ENCODE results near the gene ATRNL1.

The ATRNL1 gene

DNA sequence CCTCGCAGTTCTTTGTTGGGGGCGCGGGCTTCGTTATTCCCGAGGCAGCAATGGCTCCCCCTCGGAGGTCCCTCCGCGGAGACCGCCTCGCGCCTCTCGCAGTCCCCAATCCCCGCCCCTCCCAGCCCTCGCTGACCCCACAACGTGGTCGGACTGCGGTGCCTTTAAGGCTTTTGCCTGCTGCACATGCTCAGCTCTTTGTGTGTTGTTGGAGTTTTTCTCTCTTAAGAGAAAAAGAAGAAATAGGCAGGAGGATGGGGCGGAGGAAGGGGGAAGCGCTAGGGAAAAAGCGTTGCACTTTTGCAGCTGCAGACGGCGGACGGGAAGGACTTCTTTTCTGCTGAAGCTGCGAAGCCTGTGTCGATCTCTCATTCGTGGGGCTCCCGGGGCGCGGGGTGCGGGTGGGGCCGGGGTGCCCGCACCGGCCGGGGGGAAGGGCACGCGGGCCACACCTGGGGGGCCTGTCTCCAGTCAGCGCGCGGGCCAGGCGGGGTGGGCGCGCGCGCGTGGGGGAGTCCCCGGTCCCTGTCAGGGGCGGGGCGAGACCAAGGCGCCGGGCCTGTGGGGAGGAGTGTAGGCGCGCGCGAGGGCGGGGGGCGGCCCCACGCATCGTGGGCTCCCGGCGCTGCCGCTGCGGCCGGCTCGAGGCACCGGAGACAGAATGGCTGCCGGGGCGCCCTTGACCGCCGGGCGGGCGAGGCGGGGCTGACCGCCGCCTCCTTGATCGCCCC is 445 bp upstream of the ATRNL1 start:
- peak overlapping the region; percentile 83 for H3K4ac ChIP-seq (ENCODE audit: low read depth, low read length)
- H2AK5ac ChIP-seq (ENCODE audit: low read length), result no peak overlapping the region
- WGBS (ENCODE audit: extremely low coverage, insufficient coverage, low lambda C conversion rate), result no CpG with 5 or more reads among the region's 75 CpGs
- no peak overlapping the region for H2BK15ac ChIP-seq (replicated peaks; ENCODE audit: low read depth)
- peak overlapping the region; percentile 61 for H3K9ac ChIP-seq (ENCODE audit: low read length)
- H4K5ac ChIP-seq (ENCODE audit: low read length), result no peak overlapping the region
- H3K27ac ChIP-seq (ENCODE audit: low read depth, low read length), result peak overlapping the region; percentile 83
- peak; percentile 83 for DNase-seq
- peaks cover 2% of the 10 kb centered on the region for H3K79me1 ChIP-seq (ENCODE audit: low read length)
- H4K8ac ChIP-seq (ENCODE audit: low read depth, low read length), result peak overlapping the region; percentile 87
- H3K36me3 ChIP-seq (ENCODE audit: control insufficient read depth, insufficient read depth, low read length), result no peaks in the 10 kb centered on the region
- peak overlapping the region; percentile 94 for H3K56ac ChIP-seq (ENCODE audit: low read length)
- no peaks in the 10 kb centered on the region for H3K27me3 ChIP-seq (ENCODE audit: insufficient read depth, low read length, poor library complexity)
- peak overlapping the region; percentile 79 for H3K18ac ChIP-seq (ENCODE audit: low read length)
- H3K79me2 ChIP-seq (ENCODE audit: control insufficient read depth, insufficient read depth, low read length), result no peaks in the 10 kb centered on the region
- H3K23ac ChIP-seq (ENCODE audit: low read length), result no peak overlapping the region
- peak overlapping the region; percentile 46 for H2BK120ac ChIP-seq (ENCODE audit: low read depth, low read length)
- H2BK5ac ChIP-seq (ENCODE audit: low read length), result peak overlapping the region; percentile 73
- peak overlapping the region; percentile 81 for H3K4me3 ChIP-seq (ENCODE audit: low read length)
- peak overlapping the region; percentile 84 for H3K4me2 ChIP-seq (ENCODE audit: low read length)
- H3K4me1 ChIP-seq (ENCODE audit: control insufficient read depth, low read depth, low read length), result peaks cover 2% of the 10 kb centered on the region

DNA sequence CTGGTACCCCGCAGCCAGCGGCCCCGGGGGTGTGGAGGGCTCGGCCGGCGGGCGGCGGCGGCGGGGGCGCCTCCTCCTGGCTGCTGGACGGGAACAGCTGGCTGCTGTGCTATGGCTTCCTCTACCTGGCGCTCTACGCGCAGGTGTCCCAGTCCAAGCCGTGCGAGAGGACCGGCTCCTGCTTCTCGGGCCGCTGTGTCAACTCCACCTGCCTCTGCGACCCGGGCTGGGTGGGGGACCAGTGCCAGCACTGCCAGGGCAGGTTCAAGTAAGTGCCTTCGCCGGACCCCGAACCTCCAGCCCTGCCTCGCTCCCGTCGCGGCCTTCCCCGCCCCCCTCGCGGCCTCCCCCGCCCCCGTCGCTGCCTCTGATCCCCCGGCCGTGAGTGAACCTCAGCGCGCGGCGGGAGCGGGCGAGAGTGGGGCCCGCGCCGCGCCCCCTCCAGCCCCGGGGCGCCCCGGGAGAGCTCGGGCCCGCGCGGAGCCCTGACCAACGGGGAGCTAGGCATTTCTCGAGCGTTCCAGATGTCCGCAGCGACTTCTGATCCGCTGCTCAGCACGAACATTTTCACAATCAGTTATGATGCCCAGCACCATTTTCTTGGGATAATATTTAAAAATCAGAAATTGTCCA is 727 bp downstream of the ATRNL1 start:
- no peaks in the 10 kb centered on the region for H3K79me2 ChIP-seq (ENCODE audit: control insufficient read depth, insufficient read depth, low read length)
- H2BK15ac ChIP-seq (replicated peaks; ENCODE audit: low read depth), result no peak overlapping the region
- peak overlapping the region; percentile 81 for H3K4me3 ChIP-seq (ENCODE audit: low read length)
- DNase-seq, result peak; percentile 71
- peak overlapping the region; percentile 79 for H3K18ac ChIP-seq (ENCODE audit: low read length)
- H3K23ac ChIP-seq (ENCODE audit: low read length), result peak overlapping the region; percentile 18
- H3K79me1 ChIP-seq (ENCODE audit: low read length), result peaks cover 2% of the 10 kb centered on the region
- peak overlapping the region; percentile 94 for H3K56ac ChIP-seq (ENCODE audit: low read length)
- no peak overlapping the region for H2BK120ac ChIP-seq (ENCODE audit: low read depth, low read length)
- H3K36me3 ChIP-seq (ENCODE audit: control insufficient read depth, insufficient read depth, low read length), result no peaks in the 10 kb centered on the region
- H3K4me2 ChIP-seq (ENCODE audit: low read length), result peak overlapping the region; percentile 73
- H3K4ac ChIP-seq (ENCODE audit: low read depth, low read length), result no peak overlapping the region
- H4K5ac ChIP-seq (ENCODE audit: low read length), result no peak overlapping the region
- no CpG with 5 or more reads among the region's 61 CpGs for WGBS (ENCODE audit: extremely low coverage, insufficient coverage, low lambda C conversion rate)
- no peaks in the 10 kb centered on the region for H3K27me3 ChIP-seq (ENCODE audit: insufficient read depth, low read length, poor library complexity)
- no peak overlapping the region for H4K8ac ChIP-seq (ENCODE audit: low read depth, low read length)
- no peak overlapping the region for H2BK5ac ChIP-seq (ENCODE audit: low read length)
- no peak overlapping the region for H3K27ac ChIP-seq (ENCODE audit: low read depth, low read length)
- no peak overlapping the region for H2AK5ac ChIP-seq (ENCODE audit: low read length)
- H3K9ac ChIP-seq (ENCODE audit: low read length), result peak overlapping the region; percentile 61
- peaks cover 2% of the 10 kb centered on the region for H3K4me1 ChIP-seq (ENCODE audit: control insufficient read depth, low read depth, low read length)

DNA sequence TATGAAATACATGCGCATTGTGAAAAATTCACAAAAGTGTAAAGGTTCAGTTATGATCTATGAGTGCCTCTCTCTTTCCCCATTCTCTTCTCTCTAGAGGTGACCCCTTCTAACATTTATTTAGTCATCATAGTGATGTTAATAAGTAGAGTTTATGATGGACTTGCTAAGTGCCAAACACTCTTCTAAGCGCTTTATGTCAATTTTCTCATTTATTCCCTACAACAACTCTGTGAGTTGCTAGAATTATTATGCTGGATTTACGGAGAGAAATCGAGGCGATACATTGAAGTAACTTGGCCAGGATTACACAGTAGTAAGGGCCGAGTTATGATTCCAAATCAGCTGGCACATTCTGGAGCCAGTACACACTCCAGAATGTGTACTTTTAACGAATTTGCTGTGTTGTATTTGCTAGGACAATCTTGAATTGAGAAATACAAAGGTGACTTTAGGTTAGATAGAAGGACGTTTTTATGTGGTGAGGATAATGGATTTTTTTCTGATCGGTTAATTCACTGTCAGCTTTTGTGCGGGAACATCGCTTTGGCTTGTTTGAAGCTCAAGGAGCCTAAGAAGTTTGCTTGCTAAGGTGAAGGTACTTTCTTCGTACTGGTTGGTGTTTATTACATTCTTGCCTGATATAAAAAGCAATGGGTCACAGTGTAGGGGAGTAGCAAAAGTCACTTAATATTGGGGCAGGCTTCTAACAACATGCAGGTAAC is 1.4 kb downstream of the ATRNL1 start:
- Histone ChIP-seq H3K79me1 (ENCODE audit: low read length) (peaks cover 2% of the 10 kb centered on the region), H3K18ac (ENCODE audit: low read length) (no peak overlapping the region), H3K4ac (ENCODE audit: low read depth, low read length) (no peak overlapping the region), H3K4me1 (ENCODE audit: control insufficient read depth, low read depth, low read length) (peaks cover 2% of the 10 kb centered on the region), H2AK5ac (ENCODE audit: low read length) (no peak overlapping the region), H3K9ac (ENCODE audit: low read length) (peak overlapping the region; percentile 60), H3K56ac (ENCODE audit: low read length) (peak overlapping the region; percentile 78), H3K23ac (ENCODE audit: low read length) (no peak overlapping the region), H3K36me3 (ENCODE audit: control insufficient read depth, insufficient read depth, low read length) (no peaks in the 10 kb centered on the region), H3K27ac (ENCODE audit: low read depth, low read length) (no peak overlapping the region), H3K27me3 (ENCODE audit: insufficient read depth, low read length, poor library complexity) (no peaks in the 10 kb centered on the region), H2BK15ac (replicated peaks; ENCODE audit: low read depth) (no peak overlapping the region), H2BK5ac (ENCODE audit: low read length) (no peak overlapping the region), H2BK120ac (ENCODE audit: low read depth, low read length) (no peak overlapping the region), H4K5ac (ENCODE audit: low read length) (no peak overlapping the region), H4K8ac (ENCODE audit: low read depth, low read length) (no peak overlapping the region), H3K79me2 (ENCODE audit: control insufficient read depth, insufficient read depth, low read length) (no peaks in the 10 kb centered on the region), H3K4me3 (ENCODE audit: low read length) (peak overlapping the region; percentile 48), H3K4me2 (ENCODE audit: low read length) (peak overlapping the region; percentile 45)
- DNase-seq, result no peak
- 100% methylated on average over 1 of the region's 12 CpGs for WGBS (ENCODE audit: extremely low coverage, insufficient coverage, low lambda C conversion rate)

DNA sequence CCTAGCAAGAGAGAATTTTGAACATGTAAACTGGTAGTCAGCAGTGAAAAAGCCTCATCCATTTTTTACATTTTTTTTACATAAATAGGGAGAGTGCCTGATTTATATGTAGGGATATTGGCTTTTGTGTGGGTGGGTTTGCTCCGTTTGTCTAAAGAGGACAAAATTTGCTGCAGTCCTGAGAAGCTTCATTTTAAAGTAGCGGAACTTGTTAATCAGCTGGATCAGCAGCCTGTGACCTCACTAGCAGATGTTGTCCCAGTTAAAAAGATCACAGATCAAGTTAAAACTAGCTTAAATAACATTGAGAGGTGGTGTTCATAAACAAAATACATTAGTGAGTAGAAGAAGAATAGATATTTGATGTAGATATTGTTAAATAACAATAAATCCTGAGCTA is 2.6 kb downstream of the ATRNL1 start:
- H3K79me1 ChIP-seq (ENCODE audit: low read length), result peaks cover 2% of the 10 kb centered on the region
- no CpG with 5 or more reads among the region's 2 CpGs for WGBS (ENCODE audit: extremely low coverage, insufficient coverage, low lambda C conversion rate)
- no peak overlapping the region for H3K56ac ChIP-seq (ENCODE audit: low read length)
- no peak overlapping the region for H2BK120ac ChIP-seq (ENCODE audit: low read depth, low read length)
- H2AK5ac ChIP-seq (ENCODE audit: low read length), result no peak overlapping the region
- no peaks in the 10 kb centered on the region for H3K27me3 ChIP-seq (ENCODE audit: insufficient read depth, low read length, poor library complexity)
- H3K9ac ChIP-seq (ENCODE audit: low read length), result no peak overlapping the region
- no peak for DNase-seq
- H3K36me3 ChIP-seq (ENCODE audit: control insufficient read depth, insufficient read depth, low read length), result no peaks in the 10 kb centered on the region
- no peak overlapping the region for H3K4me2 ChIP-seq (ENCODE audit: low read length)
- H3K4me3 ChIP-seq (ENCODE audit: low read length), result no peak overlapping the region
- no peak overlapping the region for H4K5ac ChIP-seq (ENCODE audit: low read length)
- no peak overlapping the region for H3K4ac ChIP-seq (ENCODE audit: low read depth, low read length)
- no peak overlapping the region for H2BK15ac ChIP-seq (replicated peaks; ENCODE audit: low read depth)
- peaks cover 2% of the 10 kb centered on the region for H3K79me2 ChIP-seq (ENCODE audit: control insufficient read depth, insufficient read depth, low read length)
- no peak overlapping the region for H3K27ac ChIP-seq (ENCODE audit: low read depth, low read length)
- H2BK5ac ChIP-seq (ENCODE audit: low read length), result no peak overlapping the region
- H3K4me1 ChIP-seq (ENCODE audit: control insufficient read depth, low read depth, low read length), result peaks cover 2% of the 10 kb centered on the region
- H3K23ac ChIP-seq (ENCODE audit: low read length), result no peak overlapping the region
- no peak overlapping the region for H3K18ac ChIP-seq (ENCODE audit: low read length)
- no peak overlapping the region for H4K8ac ChIP-seq (ENCODE audit: low read depth, low read length)

DNA sequence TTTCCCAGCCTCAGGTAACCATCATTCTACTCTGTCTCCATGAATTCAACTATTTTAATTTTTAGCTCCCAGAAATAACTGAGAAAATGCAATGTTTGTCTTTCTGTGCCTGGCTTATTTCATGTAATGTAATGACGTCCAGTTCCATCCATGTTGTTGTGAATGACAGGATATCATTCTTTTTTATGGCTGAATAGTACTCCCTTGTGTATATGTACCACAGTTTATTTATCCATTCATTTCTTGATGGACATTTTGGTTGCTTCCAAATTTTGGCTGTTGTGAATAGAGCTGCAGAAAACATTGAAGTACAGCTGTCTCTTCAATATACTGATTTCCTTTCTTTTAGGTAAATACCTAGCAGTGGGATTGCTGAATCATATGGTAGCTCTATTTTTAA is 10.5 kb downstream of the ATRNL1 start:
- H3K4me2 ChIP-seq (ENCODE audit: low read length), result no peak overlapping the region
- no peak overlapping the region for H2BK15ac ChIP-seq (replicated peaks; ENCODE audit: low read depth)
- no peak overlapping the region for H4K8ac ChIP-seq (ENCODE audit: low read depth, low read length)
- no peak overlapping the region for H3K9ac ChIP-seq (ENCODE audit: low read length)
- no peak for DNase-seq
- H2BK120ac ChIP-seq (ENCODE audit: low read depth, low read length), result no peak overlapping the region
- no peak overlapping the region for H3K18ac ChIP-seq (ENCODE audit: low read length)
- H3K4me3 ChIP-seq (ENCODE audit: low read length), result no peak overlapping the region
- H3K79me1 ChIP-seq (ENCODE audit: low read length), result no peaks in the 10 kb centered on the region
- no peak overlapping the region for H2AK5ac ChIP-seq (ENCODE audit: low read length)
- no peak overlapping the region for H2BK5ac ChIP-seq (ENCODE audit: low read length)
- no peak overlapping the region for H3K4ac ChIP-seq (ENCODE audit: low read depth, low read length)
- WGBS (ENCODE audit: extremely low coverage, insufficient coverage, low lambda C conversion rate), result no CpG with 5 or more reads among the region's 1 CpG
- no peaks in the 10 kb centered on the region for H3K27me3 ChIP-seq (ENCODE audit: insufficient read depth, low read length, poor library complexity)
- no peaks in the 10 kb centered on the region for H3K4me1 ChIP-seq (ENCODE audit: control insufficient read depth, low read depth, low read length)
- no peak overlapping the region for H4K5ac ChIP-seq (ENCODE audit: low read length)
- no peaks in the 10 kb centered on the region for H3K36me3 ChIP-seq (ENCODE audit: control insufficient read depth, insufficient read depth, low read length)
- no peak overlapping the region for H3K23ac ChIP-seq (ENCODE audit: low read length)
- no peak overlapping the region for H3K27ac ChIP-seq (ENCODE audit: low read depth, low read length)
- H3K79me2 ChIP-seq (ENCODE audit: control insufficient read depth, insufficient read depth, low read length), result peaks cover 4% of the 10 kb centered on the region
- H3K56ac ChIP-seq (ENCODE audit: low read length), result no peak overlapping the region

All from mesendoderm (in vitro differentiated cells).